OCI-LY1 (cell line): ENCODE data around the gene ZNF143.

Experiments used
- CTCF ChIP-seq: fragments of 200-600 bp; sonication (generic), shearing (Covaris generic); IDR thresholded peaks from 2 replicates; pipeline ENCODE4 v1.5.1; 2017; ENCODE audit warnings: mild to moderate bottlenecking, antibody characterized with exemption, low read length, moderate library complexity, mixed read lengths
- EZH2 ChIP-seq: fragments of 200-600 bp; sonication (generic), shearing (Covaris generic); IDR thresholded peaks from 2 replicates; pipeline ENCODE4 v1.8.0; 2017; ENCODE audit warnings: borderline replicate concordance, mixed run types, mild to moderate bottlenecking, antibody characterized with exemption, low read length, moderate library complexity, mixed read lengths

- TF ChIP-seq CTCF: no peak
- TF ChIP-seq EZH2: no peak
These were observed 32.1 kb upstream of the ZNF143 start for GRCh38 chr11:9428706-9429105.
